HG03442 (cell line): Measurements from ENCODE around the gene NECAB2.

Experiments used
- ATAC-seq: cut with Tn5 transposase; IDR thresholded peaks from one replicate; pipeline ENCODE4 v1.9.1; 2021; ENCODE audit warnings: mild to moderate bottlenecking, moderate library complexity; ENCODE audit not compliant: unreplicated experiment

Gene NECAB2

DNA sequence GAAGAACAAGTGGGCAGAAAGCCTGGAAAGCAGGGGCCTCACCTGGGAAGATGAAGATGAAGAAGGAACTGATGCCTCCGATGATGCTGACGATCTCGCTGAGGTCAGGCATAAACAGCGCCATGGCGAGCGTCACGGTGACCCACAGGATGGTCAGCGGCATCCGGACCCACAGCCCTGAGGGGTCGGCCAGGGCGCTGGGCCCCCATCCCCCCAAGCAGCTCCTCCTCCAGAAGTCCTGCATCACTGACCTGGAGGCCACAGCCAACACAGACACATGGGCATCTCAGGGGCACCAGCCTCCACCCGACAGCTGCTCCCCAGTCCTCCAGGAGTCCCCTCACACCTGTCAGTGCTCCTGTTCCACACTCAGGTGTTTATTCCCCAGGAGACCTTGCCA is 48.4 kb downstream of the NECAB2 start:
- ATAC-seq = no peak

DNA sequence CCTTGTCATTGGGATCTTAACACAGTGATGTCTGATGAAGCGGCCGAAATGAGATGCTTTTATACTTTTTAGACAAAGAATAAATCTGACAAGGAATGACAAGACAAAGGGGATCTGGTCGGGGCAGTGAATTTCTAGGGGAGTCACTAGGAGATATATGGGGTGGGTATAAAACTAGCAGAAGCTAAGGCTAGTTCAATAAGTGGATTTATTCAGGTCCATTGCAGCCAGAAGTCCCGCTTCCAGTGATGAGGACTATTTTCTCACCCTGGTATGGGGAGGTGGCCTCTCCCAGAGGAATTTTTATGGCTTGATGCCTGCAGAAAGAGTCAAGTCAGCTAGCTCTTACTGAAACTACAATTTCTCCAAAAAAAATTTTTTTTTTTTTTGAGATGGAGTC is 50.7 kb downstream of the NECAB2 start:
- no peak for ATAC-seq

DNA sequence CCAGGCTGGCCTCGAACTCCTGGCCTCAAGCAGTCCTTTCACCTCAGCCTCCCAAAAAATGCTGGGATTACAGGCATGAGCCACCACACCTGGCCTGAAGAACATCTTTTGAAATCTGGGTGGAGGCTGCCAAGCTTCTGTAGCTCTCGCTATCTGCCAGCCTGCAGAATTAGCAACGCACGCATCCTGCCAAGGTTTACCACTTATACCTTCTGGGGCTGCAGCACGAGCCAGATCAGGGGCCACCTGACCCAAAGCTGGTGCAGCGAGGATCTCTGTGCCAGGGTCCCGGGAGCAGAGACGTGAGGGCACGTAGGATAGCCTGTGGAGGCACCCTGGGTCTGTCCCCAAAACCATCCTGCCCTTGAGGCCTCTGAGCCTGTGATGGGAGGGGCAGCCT is 52.3 kb downstream of the NECAB2 start:
- no peak for ATAC-seq

DNA sequence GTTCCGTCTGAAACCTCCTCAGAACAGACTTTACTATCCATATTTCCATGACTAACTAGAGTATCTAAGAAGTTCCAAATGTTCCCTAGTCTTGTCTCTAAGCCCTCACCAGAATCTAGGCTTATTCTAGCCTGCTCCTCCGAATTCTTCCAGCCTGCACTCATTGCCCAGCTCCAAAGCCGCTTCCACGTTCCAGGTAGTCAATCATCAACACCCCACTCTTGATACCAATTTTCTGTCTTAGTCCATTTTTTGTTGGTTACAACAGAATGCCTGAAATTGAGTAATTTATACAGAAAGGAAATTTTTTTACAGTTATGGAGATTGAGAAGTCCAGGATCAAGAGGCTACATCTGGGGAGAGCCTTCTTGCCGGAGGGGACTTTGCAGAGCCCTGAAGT is 53.4 kb downstream of the NECAB2 start:
- ATAC-seq = no peak

DNA sequence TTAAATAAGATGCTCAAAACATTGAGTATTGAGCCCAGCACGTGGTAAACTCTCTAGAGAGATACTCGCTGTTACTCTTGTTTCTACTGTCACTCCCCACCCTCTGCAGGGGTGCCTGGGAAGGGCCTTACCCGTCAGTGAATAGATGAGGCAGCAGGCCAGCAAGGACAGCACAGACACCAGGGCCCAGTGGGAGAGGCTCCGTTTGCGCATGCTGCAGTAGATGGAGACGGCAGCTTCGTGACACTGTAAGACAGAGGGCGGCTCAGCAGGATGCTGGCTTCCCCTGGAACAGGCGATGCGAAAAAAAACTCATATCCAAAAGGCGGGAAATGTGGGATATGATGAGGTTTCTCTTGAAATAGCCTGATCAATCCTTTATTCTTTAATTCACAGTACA is 54.6 kb downstream of the NECAB2 start:
- no peak for ATAC-seq

DNA sequence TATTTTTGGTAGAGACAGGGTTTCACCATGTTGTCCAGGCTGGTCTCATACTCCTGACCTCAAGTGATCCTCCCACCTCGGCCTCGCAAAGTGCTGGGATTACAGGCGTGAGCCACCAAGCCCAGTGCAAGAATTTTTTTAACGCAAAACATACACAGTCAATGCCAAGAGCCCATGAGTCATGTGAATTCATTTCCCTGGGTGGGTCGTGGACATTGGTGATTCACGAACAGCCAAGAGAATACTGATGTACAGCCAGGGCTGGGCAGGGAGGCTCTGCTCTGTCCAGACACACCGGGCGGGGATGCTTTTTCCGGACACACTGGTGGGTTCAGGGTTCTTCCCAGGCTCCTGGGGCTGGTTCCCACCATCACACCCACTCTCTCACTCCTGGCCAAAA is 56.8 kb downstream of the NECAB2 start:
- ATAC-seq = no peak

DNA sequence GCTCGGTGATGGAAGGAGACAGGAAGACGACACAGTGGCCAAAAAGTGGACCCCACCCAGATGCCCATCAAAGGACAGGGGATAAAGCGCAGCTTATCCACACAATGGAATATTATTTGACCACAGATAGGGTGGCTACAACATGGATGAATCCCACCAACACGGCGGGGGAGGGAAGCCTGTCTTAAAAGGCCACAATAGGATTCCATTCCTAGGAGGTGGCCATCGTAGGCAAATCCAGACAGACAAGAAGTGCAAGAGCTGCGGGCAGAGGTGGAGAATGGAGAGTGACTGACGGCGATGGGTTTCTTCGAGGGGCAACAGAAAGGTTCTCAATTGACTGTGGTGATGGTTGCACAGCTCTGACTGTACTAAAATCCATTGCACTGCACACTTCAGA is 58.6 kb downstream of the NECAB2 start:
- ATAC-seq = no peak

DNA sequence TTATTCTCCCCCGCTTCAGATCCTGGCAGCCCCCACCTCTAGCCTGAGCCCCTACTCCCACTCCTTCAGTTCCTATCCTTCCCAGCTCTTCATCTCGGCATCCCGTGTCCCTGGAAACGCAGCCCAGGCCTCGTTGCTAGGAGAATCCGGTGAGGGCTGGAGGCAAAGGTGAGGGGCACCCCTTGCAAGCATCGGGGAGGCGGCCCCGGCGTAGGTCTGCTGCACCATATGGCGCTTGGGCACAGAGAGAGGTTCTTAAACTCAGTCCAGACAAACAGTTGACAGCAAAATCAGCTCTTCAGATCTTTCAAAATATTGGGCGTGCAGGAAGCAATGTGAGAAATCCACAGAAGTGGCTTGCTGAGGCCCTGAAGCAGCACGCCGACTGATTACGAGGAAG is 59.6 kb downstream of the NECAB2 start:
- no peak for ATAC-seq

DNA sequence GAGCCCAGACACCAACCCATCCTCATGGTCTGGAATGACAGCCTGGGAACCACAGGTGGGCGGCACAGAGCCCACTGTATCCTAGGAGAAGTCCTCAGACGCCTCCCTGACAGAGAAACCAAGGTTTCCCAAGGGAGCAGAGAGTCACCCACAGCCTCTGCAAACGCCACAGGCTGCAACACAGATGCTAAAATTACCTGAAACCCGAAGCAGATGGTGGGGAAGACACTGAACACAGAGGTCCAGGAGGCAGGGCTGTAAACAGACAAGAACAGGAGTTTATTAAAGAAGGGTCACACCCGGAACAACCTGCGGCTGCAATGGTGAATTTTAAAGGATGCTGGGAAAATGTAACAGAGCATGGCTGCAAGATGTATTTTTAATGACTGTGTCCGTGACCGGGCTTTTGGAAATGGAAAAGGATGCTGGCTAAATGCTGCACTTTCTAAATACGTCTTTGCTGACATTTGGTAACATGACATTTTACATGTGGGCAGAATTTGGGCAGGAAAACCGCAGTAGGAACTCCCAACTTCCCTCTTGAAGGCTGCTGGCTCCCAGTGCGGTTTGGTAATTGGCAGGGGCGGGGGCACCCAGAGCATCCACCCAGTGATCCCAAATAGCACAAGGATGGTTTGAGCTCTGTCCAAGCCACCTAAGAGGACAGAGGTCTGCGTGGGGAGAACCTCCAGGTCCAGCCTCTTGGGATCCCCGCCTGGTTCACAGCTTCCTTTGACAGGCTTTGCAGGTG is 61.4 kb downstream of the NECAB2 start:
- no peak for ATAC-seq

DNA sequence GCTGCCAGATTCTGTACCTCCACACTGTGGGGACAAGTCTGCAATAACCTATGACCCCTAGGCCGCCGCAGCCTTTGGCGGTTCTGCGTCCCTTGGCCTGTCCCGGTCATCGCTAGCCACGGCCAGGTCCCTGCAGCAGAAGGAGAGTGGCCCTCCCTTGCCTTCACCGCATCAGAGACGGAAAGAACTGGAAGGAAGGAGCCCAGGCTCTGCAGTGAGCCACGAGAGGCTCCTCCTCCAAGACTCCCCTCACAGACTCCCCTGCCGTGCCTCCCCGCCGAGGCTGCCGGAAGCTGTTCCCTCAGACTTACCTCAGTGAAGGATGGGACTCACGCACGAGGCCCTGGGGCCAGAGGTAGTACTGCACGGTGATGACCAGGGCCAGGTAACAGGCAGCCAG is 63.5 kb downstream of the NECAB2 start:
- no peak for ATAC-seq

DNA sequence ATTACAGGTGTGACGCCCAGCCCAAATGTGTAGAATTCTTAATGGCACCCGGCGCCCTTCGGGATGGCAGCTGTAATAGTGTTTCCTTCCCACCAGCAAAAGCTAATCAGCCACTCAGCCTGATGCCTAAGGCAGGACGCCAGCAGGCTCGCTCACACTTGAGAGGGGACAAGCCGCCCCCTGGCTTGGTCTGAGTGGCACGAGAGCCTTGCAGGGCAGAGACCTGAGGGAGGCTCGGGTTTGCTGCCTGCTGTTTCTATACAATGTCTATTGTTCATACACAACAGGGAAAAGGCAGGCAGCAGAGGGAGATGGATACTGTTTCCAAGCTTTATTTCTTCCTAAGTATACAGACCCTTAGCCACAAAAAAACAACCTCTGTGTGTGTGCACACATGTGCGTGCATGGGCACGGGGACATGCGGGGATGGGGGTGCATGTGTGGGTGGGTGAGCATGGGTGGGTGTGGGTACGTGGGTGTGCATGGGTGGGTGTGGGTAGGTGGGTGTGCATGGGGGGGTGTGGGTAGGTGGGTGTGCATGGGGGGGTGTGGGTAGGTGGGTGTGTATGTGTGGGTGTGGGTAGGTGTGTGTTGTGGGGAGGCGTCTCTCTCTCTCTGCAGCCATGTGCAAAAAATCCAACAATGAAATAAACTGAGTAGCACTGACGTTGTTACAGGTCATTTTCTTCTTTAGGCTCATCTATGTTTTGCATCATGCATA is 64.6 kb downstream of the NECAB2 start:
- ATAC-seq = no peak

DNA sequence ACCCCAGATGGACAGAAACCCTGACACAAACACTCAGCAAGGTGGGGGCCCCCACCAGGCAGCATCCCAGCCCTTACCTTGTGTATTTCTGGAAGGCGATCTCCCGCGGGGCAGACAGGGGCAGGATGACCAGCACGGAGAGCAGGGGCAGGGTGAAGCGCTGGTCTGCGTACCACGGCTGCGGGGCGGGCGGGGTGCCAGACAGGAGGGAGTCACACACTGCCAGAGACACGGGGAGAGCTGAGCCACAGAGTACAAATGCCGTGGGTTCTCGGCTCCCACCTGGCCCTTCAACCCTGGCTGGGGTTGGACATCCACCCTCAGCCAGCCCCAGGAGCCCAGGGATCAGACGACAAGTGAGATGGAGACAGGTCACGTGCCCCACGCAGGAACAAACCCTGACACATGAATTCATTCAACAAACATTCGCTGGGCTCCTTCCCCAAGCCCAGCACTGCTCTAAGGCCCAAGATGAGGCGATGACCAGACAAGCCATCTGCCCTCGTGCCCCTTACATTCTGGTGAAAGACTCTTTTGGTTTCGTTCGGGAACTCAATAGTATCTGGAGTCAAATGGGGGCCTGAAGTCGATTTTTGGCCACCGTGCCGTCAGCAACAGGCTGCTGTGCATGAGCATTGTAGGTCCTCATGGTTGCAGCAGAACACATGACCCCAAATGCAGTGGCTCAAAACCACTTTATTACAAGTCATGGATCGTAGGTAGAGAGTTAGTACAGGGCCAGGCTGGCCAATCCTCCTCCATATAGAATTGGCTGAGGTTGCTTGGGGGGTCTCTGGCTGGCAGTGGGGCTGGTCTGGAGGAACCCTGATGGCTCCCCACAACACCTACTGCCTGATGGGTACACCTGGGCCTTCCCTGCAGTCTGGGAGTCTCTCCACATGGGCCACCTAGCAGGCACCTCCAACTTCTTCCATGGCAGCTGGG is 65.5 kb downstream of the NECAB2 start:
- no peak for ATAC-seq

DNA sequence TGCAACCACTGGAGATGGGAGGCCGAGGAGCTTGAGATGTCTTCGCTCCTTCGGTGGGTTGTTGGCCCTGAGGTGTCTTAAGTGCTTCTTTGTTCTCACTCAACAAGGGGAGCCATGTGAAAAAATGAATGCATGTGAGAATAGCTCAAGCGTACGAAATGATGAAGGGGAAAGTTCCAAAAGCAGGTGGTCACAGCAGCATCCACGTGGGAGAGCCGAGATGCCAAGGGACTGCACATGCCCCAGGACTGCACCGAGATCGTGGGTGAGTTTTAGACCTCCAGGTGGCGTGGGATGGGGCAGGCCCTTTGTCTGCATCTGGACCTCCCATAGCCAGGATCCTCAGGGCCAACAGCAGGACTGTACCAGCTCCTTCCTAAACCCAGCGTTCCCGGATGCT is 66.5 kb downstream of the NECAB2 start:
- no peak for ATAC-seq

DNA sequence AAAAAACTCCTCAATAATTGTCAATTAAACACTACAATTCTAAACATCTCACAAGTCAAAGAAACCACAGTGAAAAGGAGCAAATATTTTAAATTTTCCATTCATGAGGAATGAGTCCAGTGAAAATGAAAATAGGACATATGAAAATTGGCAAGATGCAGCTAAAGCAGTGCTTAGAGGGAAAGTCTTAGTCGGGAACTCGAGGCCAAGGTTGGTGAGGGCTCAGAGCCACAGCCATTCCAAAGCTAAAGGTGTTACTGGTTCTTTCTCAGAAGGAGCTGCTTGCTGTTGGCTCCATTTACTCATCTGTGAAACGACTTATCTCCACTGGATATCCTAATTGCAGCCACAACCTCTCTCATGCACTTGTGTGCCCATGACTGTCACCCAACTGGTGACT is 68.1 kb downstream of the NECAB2 start:
- no peak for ATAC-seq

DNA sequence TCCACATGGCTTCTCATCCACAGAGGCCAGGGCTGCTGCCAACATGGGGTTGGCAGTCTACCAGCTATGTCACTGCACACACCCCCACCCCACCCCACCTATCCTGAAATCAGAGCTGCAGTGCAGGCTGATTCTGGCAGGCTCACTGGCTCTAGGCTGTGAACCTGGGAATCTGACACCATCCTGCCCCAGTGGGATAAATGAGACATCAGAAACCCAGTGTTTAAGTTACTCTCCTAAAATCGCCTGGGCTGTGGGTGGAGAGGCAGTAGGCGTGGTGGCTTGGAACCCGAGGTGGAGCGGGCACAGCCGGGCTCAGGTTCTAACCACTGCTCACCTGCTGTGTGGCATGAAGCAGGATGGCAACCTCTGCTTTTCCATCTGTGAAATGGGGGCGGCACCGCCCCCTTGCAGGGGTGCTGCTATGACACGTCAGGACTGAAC is 69.0 kb downstream of the NECAB2 start:
- no peak for ATAC-seq

DNA sequence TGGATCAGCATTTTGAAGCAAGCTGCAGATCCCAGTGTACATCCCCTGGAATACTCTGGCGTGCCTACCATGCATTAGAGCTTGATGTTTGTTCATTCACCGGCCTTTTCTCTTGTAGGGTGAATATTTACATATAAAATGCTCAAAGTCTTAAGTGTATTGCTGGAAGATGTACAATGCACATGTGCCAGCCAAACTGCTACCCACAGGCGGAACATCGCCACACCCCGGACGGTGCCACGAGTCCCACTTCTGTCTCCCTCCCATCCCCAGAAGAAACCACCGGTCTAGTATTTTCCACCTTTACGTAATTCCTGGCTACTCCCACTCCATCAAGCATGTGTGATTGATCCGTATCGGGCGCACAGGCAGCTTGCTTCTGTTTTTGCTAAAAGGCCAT is 70.4 kb downstream of the NECAB2 start:
- no peak for ATAC-seq

DNA sequence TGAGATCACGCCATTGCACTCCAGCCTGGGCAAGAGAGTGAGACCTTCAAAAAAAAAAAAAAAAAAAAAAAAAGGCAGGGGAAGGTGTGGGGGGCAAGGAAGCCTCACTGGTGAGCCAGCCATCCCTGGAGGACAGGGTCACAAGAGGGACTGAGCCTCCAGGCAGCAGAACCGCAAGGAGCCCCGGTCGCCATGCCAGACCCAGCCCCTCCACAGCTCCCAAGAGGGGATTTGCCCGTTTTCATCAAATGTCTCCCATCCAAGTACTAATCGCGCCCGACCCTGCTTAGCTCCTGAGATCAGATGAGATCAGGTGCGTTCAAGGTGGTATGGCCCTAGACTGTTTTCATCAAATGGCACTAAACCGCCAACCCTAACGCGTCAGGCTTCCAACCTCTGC is 71.7 kb downstream of the NECAB2 start:
- no peak for ATAC-seq

DNA sequence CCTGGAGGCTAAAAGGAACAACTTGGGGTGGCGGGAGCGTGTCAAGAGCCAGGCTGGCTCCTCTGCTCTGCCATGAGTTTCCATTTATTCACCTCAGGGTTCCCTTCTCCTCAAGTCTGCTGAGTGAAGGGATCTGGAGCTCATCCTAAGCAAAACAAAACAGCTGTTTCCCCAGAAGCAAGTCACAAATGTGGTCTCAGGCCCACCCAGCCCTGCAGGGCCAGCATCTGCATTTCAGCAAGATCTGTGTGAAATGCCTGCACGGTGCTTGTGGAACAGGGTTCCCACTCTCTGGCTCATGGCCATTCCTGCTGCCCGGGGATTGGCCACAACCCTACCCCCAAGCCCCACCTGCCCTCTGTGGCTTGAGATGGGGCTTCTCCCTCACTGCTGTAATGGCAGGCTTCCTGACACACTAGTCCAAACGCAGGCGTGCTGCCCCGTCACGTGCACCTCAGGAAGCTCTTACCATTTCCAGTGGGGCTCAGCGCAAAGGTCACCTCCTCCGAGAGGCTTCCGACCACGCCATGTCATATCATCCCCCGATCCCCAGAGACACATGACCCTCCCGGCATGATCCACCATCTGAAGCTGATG is 72.3 kb downstream of the NECAB2 start:
- ATAC-seq = no peak

DNA sequence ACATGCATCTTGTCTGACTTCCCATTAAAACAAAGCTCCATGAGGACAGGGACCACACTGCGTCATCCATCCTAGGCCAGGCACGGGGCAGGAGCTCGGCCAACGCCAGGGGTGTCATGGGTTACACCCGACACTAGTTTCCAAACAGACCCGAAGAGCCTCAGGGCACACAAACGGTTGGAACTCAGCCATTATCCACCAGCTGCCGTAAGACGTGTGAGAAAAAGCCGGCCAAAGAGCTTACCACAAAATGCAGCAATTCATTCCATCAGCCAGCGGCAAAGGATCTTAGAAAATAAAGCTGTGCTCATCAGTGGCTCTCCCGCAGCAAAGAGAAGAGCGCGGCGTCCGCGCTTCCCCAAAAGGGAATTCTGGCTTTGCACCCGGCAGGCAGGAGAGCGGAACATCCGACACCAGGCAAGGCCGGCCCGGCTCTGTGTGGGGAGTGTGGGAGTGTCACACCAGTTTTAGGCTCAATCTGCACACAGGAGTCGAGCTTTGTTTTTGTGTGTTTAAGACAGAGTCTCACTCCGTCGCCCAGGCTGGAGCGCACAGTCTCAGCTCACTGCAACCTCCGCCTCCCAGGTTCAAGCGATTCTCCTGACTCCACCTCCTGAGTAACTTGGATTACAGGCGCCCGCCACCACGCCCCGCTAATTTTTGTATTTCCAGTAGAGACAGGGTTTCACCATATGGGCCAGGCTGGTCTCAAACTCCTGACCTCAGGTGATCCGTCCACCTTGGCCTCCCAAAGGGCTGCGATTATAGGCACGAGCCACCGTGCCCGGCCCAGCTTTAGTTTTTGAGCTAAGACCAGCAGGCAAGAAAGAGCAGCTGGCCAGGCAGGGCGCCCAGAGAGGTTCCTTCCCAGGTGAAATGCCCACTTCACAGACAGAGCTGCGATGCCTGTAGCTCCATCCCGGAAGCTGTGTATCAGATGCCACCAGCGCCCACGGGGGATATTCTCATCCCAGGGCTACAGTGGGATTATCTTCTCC is 73.1 kb downstream of the NECAB2 start:
- ATAC-seq = no peak

DNA sequence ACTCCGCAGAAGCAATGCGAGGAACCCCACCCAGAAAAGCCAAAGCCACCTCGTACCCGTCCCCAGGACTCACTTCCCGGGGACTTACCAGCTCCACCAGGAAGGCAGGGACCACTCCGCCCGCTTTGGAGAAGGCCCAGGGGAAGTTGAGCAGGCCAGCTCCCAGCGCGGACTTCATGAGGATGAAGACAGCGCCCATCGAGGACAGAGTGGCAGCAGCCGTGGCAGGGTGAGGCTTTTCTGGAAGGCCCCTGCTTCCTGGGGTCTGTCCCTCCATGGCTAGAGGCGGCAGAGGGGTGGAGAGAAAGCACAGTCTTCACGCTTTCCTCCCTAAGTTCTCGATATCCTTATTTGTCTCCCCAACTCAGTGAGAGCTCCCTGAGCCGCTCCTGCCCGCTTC is 73.8 kb downstream of the NECAB2 start:
- no peak for ATAC-seq
